ENCODE measurements around the gene DPP7. TPM values are rescaled to one million over a fixed set of nuclear protein-coding genes. Genes with fewer than 3 reads are reported as not detected.

Gene DPP7
- polyA plus RNA-seq, 3 donors = 132 to 152 (median 140) TPM

DNA sequence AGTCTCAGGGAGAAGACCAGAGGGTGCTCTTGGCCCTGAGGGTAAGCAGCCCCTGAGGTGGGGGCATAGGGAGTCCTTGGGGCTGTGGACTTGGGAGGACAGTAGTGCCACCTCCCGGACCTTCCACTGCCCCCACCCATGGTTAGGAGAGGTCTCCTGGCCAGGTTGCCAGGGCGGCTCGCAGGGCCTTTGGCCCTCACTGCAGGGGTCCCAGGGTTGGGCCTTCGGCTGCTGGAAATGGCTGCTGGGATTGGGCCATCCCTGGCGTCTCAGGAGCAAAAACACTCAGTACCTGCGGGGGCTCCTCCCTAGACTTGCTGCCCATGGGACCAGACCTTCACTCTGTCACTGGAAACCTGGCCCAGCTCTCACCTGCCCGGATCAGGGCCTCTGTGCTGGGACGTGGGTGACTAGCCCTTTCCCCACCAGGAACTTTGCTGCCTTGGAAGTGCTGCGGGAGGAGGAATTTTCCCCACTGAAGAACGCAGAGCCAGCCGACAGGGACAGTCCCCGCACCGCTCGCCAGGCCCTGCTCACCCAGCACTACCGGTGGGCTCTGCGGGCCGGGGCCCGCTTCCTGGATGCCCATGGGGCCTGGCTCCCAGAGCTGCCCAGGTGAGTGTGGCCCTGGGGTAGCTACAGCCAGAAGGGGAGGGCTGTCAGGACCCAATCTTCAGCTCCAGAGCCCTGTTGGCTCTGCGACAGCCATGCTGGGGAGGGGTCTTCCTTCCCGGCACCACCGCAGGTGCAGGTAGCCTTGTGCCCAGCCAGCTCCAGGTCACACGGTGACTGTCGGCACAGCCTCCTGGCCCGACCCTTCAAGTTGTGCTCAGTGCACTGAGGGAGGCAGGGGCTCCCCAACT, 34.0 kb downstream of the DPP7 start:
- H3K27ac ChIP-seq (ENCODE audit: low read depth, low read length) = no peak overlapping the region
- 93 to 95% (median 94%) methylated on average over 23 to 24 of the region's 24 CpGs for WGBS, 3 donors

- H3K27ac ChIP-seq (ENCODE audit: low read depth, low read length) = no peak overlapping the region
- WGBS, 3 donors = 86 to 95% (median 92%) methylated on average over 13 of the region's 13 CpGs
Measured at GRCh38 chr9:137079401-137079787, 35.1 kb downstream of the DPP7 start.

GRCh38 chr9:137078701-137079400, 35.7 kb downstream of the DPP7 start:
- H3K27ac ChIP-seq (ENCODE audit: low read depth, low read length) = no peak overlapping the region
- WGBS, 3 donors = 64 to 80% (median 70%) methylated on average over 50 to 51 of the region's 51 CpGs

DNA sequence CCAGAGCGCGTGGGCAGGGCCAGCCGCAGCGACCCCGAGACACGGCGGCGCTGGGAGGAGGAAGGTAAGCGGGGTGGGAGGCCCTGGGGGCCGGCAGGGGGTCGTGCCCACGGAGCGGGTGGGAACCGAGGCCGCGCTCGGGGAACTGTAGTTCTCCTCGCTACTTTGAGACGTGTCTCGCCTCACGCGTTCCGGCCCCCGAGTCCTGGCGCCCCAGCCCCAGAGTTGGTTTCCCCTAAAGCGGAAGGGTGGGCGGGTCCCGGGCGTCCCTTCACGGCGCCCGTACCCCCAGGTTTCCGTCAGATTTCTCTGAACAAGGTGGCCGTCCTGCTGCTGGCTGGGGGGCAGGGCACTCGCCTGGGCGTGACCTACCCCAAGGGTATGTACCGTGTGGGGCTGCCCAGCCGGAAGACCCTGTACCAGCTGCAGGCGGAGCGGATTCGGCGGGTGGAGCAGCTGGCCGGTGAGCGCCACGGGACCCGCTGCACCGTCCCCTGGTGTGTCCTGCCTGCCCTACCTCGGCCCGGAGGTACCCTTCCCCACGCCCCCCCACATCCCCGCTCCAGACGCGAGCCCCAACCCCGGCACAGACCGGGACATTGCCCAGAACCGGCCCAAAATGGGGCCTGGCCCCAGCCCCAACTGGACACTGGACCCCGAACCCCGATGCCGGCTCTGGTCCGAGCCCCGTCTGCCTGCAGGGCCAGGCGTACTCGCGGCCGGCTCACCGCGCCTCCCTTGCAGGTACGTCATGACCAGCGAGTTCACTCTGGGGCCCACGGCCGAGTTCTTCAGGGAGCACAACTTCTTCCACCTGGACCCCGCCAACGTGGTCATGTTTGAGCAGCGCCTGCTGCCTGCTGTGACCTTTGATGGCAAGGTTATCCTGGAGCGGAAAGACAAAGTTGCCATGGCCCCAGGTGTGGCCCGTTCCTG, 36.5 kb downstream of the DPP7 start:
- 17 to 20% (median 18%) methylated on average over 65 to 76 of the region's 76 CpGs for WGBS, 3 donors
- H3K27ac ChIP-seq (ENCODE audit: low read depth, low read length) = no peak overlapping the region

DNA sequence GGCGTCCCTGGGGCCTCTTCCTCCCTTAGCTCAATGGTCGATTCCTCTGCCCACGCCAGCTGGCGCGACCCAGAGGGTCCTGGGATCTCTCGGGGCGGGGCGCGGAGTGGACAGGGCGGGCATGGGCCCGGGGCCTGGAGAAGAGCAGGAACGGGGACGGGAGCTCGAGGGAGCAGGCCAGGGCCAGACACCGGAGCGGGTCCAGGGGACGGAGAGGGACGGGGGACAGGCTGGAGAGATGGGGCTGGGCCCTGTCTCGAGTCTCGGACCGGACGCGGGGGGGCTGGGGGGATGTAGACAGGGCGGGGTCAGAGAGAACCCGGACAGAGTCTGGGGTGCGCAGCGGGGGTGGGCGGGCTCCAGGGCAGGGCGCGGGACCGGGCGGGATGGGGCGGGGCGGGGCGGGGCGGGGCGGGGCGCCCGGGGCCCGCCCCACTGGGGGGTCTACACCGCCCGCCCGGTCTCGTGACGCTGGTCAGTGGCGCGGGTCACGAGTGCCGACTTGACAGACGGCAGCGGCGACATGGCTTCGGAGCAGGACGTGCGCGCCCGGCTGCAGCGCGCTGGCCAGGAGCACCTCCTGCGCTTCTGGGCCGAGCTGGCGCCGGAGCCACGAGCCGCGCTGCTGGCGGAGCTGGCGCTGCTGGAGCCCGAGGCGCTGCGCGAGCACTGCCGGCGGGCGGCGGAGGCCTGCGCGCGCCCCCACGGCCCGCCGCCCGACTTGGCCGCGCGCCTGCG, 37.4 kb downstream of the DPP7 start, which contains the start of gene UAP1L1:
Gene UAP1L1, plus strand, starts transcription at position 508 of the 738 bp plus-strand sequence. Its CDS starts 16 bp downstream, at position 524.
- 2 to 3% (median 3%) methylated on average over 53 to 85 of the region's 87 CpGs for WGBS, 3 donors
- no peak within 1 kb of the TSS for H3K27ac ChIP-seq (ENCODE audit: low read depth, low read length)

GRCh38 chr9:137076636-137077009, 37.9 kb downstream of the DPP7 start:
- WGBS, 3 donors = 64 to 76% (median 67%) methylated on average over 15 of the region's 15 CpGs

DNA sequence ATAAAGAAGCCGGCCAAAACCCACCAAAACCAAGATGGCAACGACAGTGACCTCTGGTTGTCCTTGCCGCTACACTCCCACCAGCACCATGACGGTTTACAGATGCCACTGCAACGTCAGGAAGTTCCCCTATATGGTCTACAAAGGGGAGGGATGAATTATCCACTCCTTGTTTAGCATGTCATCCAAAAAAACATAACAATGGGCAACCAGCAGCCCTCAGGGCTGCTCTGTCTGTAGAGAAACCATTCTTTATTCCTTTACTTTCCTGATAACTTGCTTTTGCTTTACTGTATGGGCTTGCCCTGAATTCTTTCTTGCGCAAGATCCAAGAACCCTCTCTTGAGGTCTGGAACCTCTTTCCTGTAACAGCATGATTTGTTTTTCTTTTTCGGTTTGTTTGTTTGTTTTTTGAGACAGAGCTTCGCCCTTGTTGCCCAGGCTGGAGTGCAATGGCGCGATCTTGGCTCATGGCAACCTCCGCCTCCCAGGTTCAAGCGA, 39.2 kb downstream of the DPP7 start:
- no peak overlapping the region for H3K27ac ChIP-seq (ENCODE audit: low read depth, low read length)
- WGBS, 3 donors = 79 to 94% (median 84%) methylated on average over 12 of the region's 12 CpGs

More at GRCh38 chr9:137076636-137077009, 37.9 kb downstream of the DPP7 start:
- no peak overlapping the region for H3K27ac ChIP-seq (ENCODE audit: low read depth, low read length)

GRCh38 chr9:137074657-137075274, 39.8 kb downstream of the DPP7 start:
- no peak overlapping the region for H3K27ac ChIP-seq (ENCODE audit: low read depth, low read length)

GRCh38 chr9:137073992-137074399, 40.5 kb downstream of the DPP7 start:
- 79 to 90% (median 86%) methylated on average over 8 of the region's 8 CpGs for WGBS, 3 donors
- H3K27ac ChIP-seq (ENCODE audit: low read depth, low read length) = no peak overlapping the region

More at GRCh38 chr9:137074657-137075274, 39.8 kb downstream of the DPP7 start:
- WGBS, 3 donors = 84 to 88% (median 86%) methylated on average over 12 of the region's 12 CpGs

DNA sequence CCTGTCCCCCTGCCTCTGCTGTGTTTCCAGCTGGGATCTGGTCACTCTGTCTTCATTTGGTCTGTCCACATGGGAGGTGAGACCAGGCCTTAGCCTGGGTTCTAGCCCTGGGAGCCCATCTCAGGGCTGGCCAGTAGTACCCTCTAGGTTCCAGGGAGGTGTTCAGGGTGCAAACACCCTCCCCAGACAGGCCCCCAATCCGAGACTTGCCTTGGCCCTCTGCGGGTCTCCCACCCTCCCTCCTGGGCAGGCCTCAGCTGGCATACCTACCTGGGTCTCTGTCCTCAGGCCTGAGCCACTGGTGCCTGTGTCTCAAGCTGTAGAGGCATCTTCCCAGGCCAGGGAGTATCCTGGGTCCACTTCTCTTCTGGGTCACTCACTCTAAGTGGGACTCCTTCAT, 43.3 kb downstream of the DPP7 start:
- no peak overlapping the region for H3K27ac ChIP-seq (ENCODE audit: low read depth, low read length)
- WGBS, 3 donors = 71 to 90% (median 88%) methylated on average over 2 of the region's 2 CpGs

GRCh38 chr9:137070906-137071275, 43.6 kb downstream of the DPP7 start:
- H3K27ac ChIP-seq (ENCODE audit: low read depth, low read length) = no peak overlapping the region
- WGBS, 3 donors = 15 to 20% (median 18%) methylated on average over 6 of the region's 6 CpGs

GRCh38 chr9:137070201-137070905, 44.2 kb downstream of the DPP7 start, which contains the start of gene SAPCD2:
TSS of gene SAPCD2 (minus strand) at chr9:137070557. CDS start at chr9:137070460, 97 bp downstream.
- no peak within 1 kb of the TSS for H3K27ac ChIP-seq (ENCODE audit: low read depth, low read length)
- 0 to 1% (median 1%) methylated on average over 62 to 74 of the region's 74 CpGs for WGBS, 3 donors

DNA sequence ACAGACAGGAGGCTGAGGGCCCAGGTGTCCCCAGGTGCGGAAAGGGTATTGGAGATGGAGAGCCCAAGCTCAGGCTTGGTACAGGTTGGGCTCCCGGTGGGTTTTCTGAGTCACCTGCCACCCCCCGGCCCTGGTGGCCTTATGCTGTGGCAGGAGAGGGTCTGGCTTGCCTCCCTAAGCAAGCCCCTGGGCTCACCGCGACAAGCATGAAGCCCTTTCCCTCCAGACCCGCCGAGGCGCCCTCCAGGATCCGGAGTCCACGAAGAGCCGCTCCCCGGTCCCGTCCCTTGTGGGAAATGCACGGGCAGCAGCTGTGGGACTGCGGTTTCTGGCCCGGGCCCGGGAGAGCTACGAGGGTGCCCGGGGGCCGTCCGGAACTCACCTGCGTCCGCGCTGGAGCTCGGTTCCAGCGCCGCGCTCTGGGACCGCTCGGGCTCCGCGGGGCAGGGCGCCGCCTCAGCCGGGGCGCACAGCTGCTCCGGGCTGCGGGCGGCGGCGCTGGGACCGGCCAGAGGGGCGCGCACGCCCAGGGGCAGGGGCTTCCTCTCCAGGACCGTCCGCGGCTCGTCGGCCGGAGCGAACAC, 44.9 kb downstream of the DPP7 start:
- H3K27ac ChIP-seq (ENCODE audit: low read depth, low read length) = no peak overlapping the region
- 6 to 8% (median 7%) methylated on average over 36 to 52 of the region's 52 CpGs for WGBS, 3 donors

- WGBS, 3 donors = 88 to 94% (median 90%) methylated on average over 17 of the region's 17 CpGs
- H3K27ac ChIP-seq (ENCODE audit: low read depth, low read length) = no peak overlapping the region
Measured at GRCh38 chr9:137068539-137069507, 45.7 kb downstream of the DPP7 start.

GRCh38 chr9:137067860-137068538, 46.5 kb downstream of the DPP7 start:
- 55 to 59% (median 57%) methylated on average over 12 of the region's 12 CpGs for WGBS, 3 donors
- H3K27ac ChIP-seq (ENCODE audit: low read depth, low read length) = no peak overlapping the region
